RWPE2 (cell line): ENCODE results near the gene MEAK7.

Source experiments
- ATAC-seq: fragments of 200-7000 bp; cut with Tn5 transposase; 3 replicates; pipeline ENCODE4 v1.9.1; 2021; ENCODE audit warnings: low read depth
- DNase-seq: peaks from one replicate; pipeline ENCODE4 v3.0.0-alpha.2; 2020; ENCODE audit warnings: low spot score
- H3K27ac ChIP-seq: fragments of 450-650 bp; 2 replicates; pipeline ENCODE4 v1.5.1; 2017; ENCODE audit warnings: mild to moderate bottlenecking; ENCODE audit not compliant: poor library complexity, severe bottlenecking
- H3K27me3 ChIP-seq: fragments of 250-450 bp; sonication (Bioruptor Pico); 2 replicates; pipeline ENCODE4 v1.5.1; 2021; ENCODE audit warnings: mild to moderate bottlenecking, moderate library complexity; ENCODE audit not compliant: insufficient read depth, poor library complexity, severe bottlenecking
- H3K36me3 ChIP-seq: fragments of 250-450 bp; sonication (Bioruptor Pico); 2 replicates; pipeline ENCODE4 v1.5.1; 2020; ENCODE audit warnings: low read depth, mild to moderate bottlenecking, moderate library complexity
- H3K4me1 ChIP-seq: fragments of 250-450 bp; sonication (Bioruptor Pico); 2 replicates; pipeline ENCODE4 v1.5.1; 2021; ENCODE audit warnings: mild to moderate bottlenecking, moderate library complexity; ENCODE audit not compliant: insufficient read depth, poor library complexity, severe bottlenecking
- H3K4me3 ChIP-seq: fragments of 250-450 bp; sonication (Bioruptor Pico); 2 replicates; pipeline ENCODE4 v1.5.1; 2021; ENCODE audit warnings: mild to moderate bottlenecking, moderate library complexity; ENCODE audit not compliant: severe bottlenecking
- H3K9me3 ChIP-seq: fragments of 250-450 bp; sonication (Bioruptor Pico); 2 replicates; pipeline ENCODE4 v1.5.1; 2021; ENCODE audit warnings: mild to moderate bottlenecking, moderate library complexity; ENCODE audit not compliant: severe bottlenecking
- CTCF ChIP-seq: fragments of 450-650 bp; IDR thresholded peaks from one replicate; pipeline ENCODE4 v1.5.1; 2017; ENCODE audit warnings: mild to moderate bottlenecking, moderate library complexity; ENCODE audit not compliant: poor library complexity, severe bottlenecking

Gene MEAK7

GRCh38 chr16:84545114-84545737 lies 40.8 kb upstream of the MEAK7 start:
- no peak overlapping the region for H3K27ac ChIP-seq
- H3K36me3 ChIP-seq = no peaks in the 10 kb centered on the region
- no peaks in the 10 kb centered on the region for H3K4me1 ChIP-seq
- H3K9me3 ChIP-seq = no peaks in the 10 kb centered on the region
- no peaks in the 10 kb centered on the region for H3K27me3 ChIP-seq
- no peak for ATAC-seq
- no peak for TF ChIP-seq CTCF
- no peak overlapping the region for H3K4me3 ChIP-seq
- DNase-seq = no peak

GRCh38 chr16:84544031-84544773 lies 39.7 kb upstream of the MEAK7 start:
- Histone ChIP-seq H3K27me3 (no peaks in the 10 kb centered on the region), H3K4me1 (no peaks in the 10 kb centered on the region), H3K27ac (no peak overlapping the region), H3K36me3 (no peaks in the 10 kb centered on the region), H3K4me3 (no peak overlapping the region), H3K9me3 (no peaks in the 10 kb centered on the region)
- DNase-seq = no peak
- no peak for ATAC-seq
- TF ChIP-seq CTCF = no peak

GRCh38 chr16:84543253-84543652 lies 38.8 kb upstream of the MEAK7 start:
- H3K9me3 ChIP-seq = no peaks in the 10 kb centered on the region
- no peak for ATAC-seq
- H3K4me3 ChIP-seq = no peak overlapping the region
- no peaks in the 10 kb centered on the region for H3K27me3 ChIP-seq
- no peak for DNase-seq
- H3K27ac ChIP-seq = no peak overlapping the region
- no peaks in the 10 kb centered on the region for H3K4me1 ChIP-seq
- TF ChIP-seq CTCF = no peak
- no peaks in the 10 kb centered on the region for H3K36me3 ChIP-seq

- ATAC-seq = no peak
- no peak for TF ChIP-seq CTCF
Observed at GRCh38 chr16:84541999-84542817, 37.7 kb upstream of the MEAK7 start.

More at GRCh38 chr16:84541999-84542817, 37.7 kb upstream of the MEAK7 start:
- H3K9me3 ChIP-seq = no peaks in the 10 kb centered on the region
- H3K4me1 ChIP-seq = no peaks in the 10 kb centered on the region
- H3K27ac ChIP-seq = no peak overlapping the region
- no peak overlapping the region for H3K4me3 ChIP-seq
- no peak for DNase-seq
- H3K27me3 ChIP-seq = no peaks in the 10 kb centered on the region
- H3K36me3 ChIP-seq = no peaks in the 10 kb centered on the region
